Stimulated activated CD8-positive, alpha-beta memory T cell treated with anti-CD3 and anti-CD28 coated beads, Interleukin-15, amount 100 ng/mL, for 24 hours (primary cell): ENCODE results near the gene CHERP.

Experiments used
- DNase-seq: peaks from one replicate; pipeline ENCODE4 v3.0.0-alpha.2; 2020; ENCODE audit warnings: low read depth

The CHERP gene

GRCh38 chr19:16542045-16542909 is at the start of gene CHERP:
CHERP (minus strand) TSS chr19:16542437; CDS start chr19:16542378, 59 bp downstream.
- peak; percentile 93 for DNase-seq

GRCh38 chr19:16590876-16591802 is 48.9 kb upstream of the CHERP start:
- DNase-seq: no peak

- no peak for DNase-seq
Observed at GRCh38 chr19:16589917-16590316, 47.7 kb upstream of the CHERP start.

- no peak for DNase-seq
Observed at GRCh38 chr19:16588824-16589577, 46.8 kb upstream of the CHERP start.

GRCh38 chr19:16587833-16588823 is 45.9 kb upstream of the CHERP start:
- no peak for DNase-seq

- no peak for DNase-seq
Observed at GRCh38 chr19:16586991-16587832, 45.0 kb upstream of the CHERP start.

- no peak for DNase-seq
Observed at GRCh38 chr19:16586477-16586871, 44.2 kb upstream of the CHERP start.

GRCh38 chr19:16585808-16586476 is 43.7 kb upstream of the CHERP start:
- no peak for DNase-seq

GRCh38 chr19:16585094-16585801 is 43.0 kb upstream of the CHERP start:
- DNase-seq: no peak

- DNase-seq: peak; percentile 47
Observed at GRCh38 chr19:16584248-16585093, 42.2 kb upstream of the CHERP start.

GRCh38 chr19:16582486-16583261 is 40.4 kb upstream of the CHERP start:
- no peak for DNase-seq

GRCh38 chr19:16581971-16582343 is 39.7 kb upstream of the CHERP start:
- no peak for DNase-seq

GRCh38 chr19:16581145-16581970 is 39.1 kb upstream of the CHERP start:
- DNase-seq: no peak

- no peak for DNase-seq
Observed at GRCh38 chr19:16579381-16579780, 37.1 kb upstream of the CHERP start.

- no peak for DNase-seq
Observed at GRCh38 chr19:16577531-16577985, 35.3 kb upstream of the CHERP start.
